Ascending aorta (tissue), 2 donors: ENCODE measurements around the gene TSSK2. TPM values are rescaled to one million over a fixed set of nuclear protein-coding genes. Genes with fewer than 3 reads are reported as not detected.

Source experiments
- DNase-seq, 2 donors: peaks; one replicate each; pipeline ENCODE4 v3.0.0-alpha.2; 2019; ENCODE audit warnings: low spot score in 2 of 2
- H3K27ac ChIP-seq, 2 donors: fragments of 200-600 bp; sonication (generic); one replicate each; pipeline ENCODE4 v1.5.1; 2016 to 2017; ENCODE audit warnings: mild to moderate bottlenecking in 1 of 2
- H3K27me3 ChIP-seq: fragments of 200-600 bp; sonication (generic); one replicate; pipeline ENCODE4 v1.5.1; 2017
- H3K36me3 ChIP-seq, 2 donors: fragments of 200-600 bp; sonication (generic); one replicate each; pipeline ENCODE4 v1.5.1; 2016
- H3K4me1 ChIP-seq, 2 donors: fragments of 200-600 bp; sonication (generic); one replicate each; pipeline ENCODE4 v1.5.1; 2016 to 2017; ENCODE audit warnings: mild to moderate bottlenecking in 1 of 2
- H3K4me3 ChIP-seq, 2 donors: fragments of 200-600 bp; sonication (generic); one replicate each; pipeline ENCODE4 v1.5.1; 2016 to 2017; ENCODE audit warnings: mild to moderate bottlenecking in 1 of 2
- H3K9me3 ChIP-seq, 2 donors: fragments of 200-600 bp; sonication (generic); one replicate each; pipeline ENCODE4 v1.5.1; 2016
- CTCF ChIP-seq, 3 experiments: fragments of 200-600 bp in 2 of 3; fragments of 450-650 bp in 1 of 3; sonication (generic) in 2 of 3; IDR thresholded peaks; one replicate each; pipeline ENCODE4 v1.5.1; 2016 to 2019; ENCODE audit warnings: antibody characterized with exemption in 3 of 3, mild to moderate bottlenecking in 1 of 3, moderate library complexity in 1 of 3
- intact Hi-C: fragments of 100-400 bp; cut with DNase I; formaldehyde crosslinking; loops from one replicate; pipeline ENCODE4 v1.15.1; 2023
- total RNA-seq: library from RNA; depleted of rRNA; stranded (reverse); fragments of >200 nt; gene quantifications from one replicate; pipeline ENCODE4 v1.1.0, GENCODE V29; 2016

The TSSK2 gene
- total RNA-seq, 1 donor from 2014 or later, result not detected

DNA sequence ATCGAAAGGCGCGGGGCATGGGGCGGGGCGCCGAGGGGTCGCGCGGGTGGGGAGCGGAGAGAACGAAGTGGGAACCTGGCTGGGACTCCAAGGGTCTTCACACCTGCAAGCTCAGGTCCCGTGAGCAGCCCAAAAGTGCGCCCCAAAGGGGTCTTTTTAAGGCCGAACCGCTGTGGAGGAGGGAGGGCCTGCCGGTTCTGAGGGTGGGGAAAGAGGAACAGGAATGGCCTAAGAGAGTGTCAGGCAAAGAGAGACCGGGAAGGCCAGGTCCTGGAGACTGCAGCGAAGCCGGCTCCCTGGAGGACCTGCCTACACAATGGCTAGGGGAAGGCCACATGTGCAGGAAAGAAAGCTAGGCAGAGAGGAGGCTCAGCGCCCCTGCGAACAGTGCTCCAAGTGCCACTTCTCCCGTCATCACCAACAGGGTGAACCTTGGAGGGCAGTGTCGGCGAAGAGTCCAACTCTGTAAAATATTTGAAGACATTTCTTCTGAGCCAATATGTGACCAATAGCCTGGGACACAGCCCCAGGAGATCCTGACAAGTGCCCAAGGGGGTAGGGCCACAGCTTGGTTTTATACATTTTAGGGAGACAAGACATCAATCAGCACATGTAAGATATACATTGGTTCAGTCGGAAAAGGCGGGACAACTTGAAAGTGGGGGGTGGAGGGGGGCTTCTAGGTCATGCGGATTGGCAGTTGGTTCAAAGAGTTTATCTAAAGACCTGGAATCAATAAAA lies 8.2 kb upstream of the TSSK2 start:
- Histone ChIP-seq H3K27me3 (no peaks in the 10 kb centered on the region), H3K36me3 (peaks cover 0 to 1% of the 10 kb centered on the region in 2 donors), H3K4me3 (peak overlapping the region; percentile 86 to 97), H3K27ac (peak overlapping the region; percentile 63 to 68), H3K4me1 (peaks cover 16 to 25% of the 10 kb centered on the region in 2 donors), H3K9me3 (no peaks in the 10 kb centered on the region)
- DNase-seq, result peak in 1 of 2 donors; percentile 70
- no peak for TF ChIP-seq CTCF (IDR thresholded peaks at IDR 0.05)
- intact Hi-C loops, result loop anchor here (1.0 kb wide), 2 partner anchors 21 to 55 kb away; partner anchors contain the start of genes ESS2 and SLC25A1

GRCh38 chr22:19123936-19124335 lies 7.2 kb upstream of the TSSK2 start:
- H3K27me3 ChIP-seq, result no peaks in the 10 kb centered on the region
- no peak overlapping the region for H3K4me3 ChIP-seq
- DNase-seq, result no peak
- peaks cover 16 to 23% of the 10 kb centered on the region in 2 donors for H3K4me1 ChIP-seq
- TF ChIP-seq CTCF (IDR thresholded peaks at IDR 0.05), result no peak
- intact Hi-C loops, result no loop called here
- H3K27ac ChIP-seq, result no peak overlapping the region
- H3K36me3 ChIP-seq, result no peaks in the 10 kb centered on the region
- no peaks in the 10 kb centered on the region for H3K9me3 ChIP-seq

DNA sequence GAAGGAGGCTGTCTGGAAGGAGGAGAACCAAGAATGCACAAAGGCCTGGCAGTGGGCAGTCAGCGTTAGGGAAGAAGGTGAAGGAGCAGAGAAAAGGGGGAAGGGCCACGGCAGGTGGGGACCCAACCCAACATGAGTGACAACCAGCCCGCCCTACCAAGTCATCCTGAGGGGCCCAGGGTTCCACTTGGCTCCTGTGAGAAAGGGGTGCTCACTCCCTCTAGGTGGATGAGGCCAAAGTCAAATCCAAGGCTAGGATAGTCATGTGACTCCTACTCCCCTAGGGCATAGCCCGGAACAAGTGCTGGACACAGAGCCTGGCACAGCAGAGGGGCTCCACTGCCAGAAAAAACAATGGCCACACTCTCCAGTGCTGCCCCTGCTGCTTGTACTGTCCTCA lies 6.7 kb upstream of the TSSK2 start:
- Histone ChIP-seq H3K4me3 (no peak overlapping the region), H3K27ac (no peak overlapping the region), H3K4me1 (peaks cover 15 to 20% of the 10 kb centered on the region in 2 donors), H3K27me3 (no peaks in the 10 kb centered on the region), H3K9me3 (no peaks in the 10 kb centered on the region), H3K36me3 (no peaks in the 10 kb centered on the region)
- no peak for TF ChIP-seq CTCF (IDR thresholded peaks at IDR 0.05)
- no peak for DNase-seq
- intact Hi-C loops, result no loop called here

- H3K4me1 ChIP-seq, result peaks cover 9 to 14% of the 10 kb centered on the region in 2 donors
- no peak overlapping the region for H3K27ac ChIP-seq
Measured at GRCh38 chr22:19125011-19125410, 6.1 kb upstream of the TSSK2 start.

GRCh38 chr22:19125474-19126308 lies 5.4 kb upstream of the TSSK2 start:
- Histone ChIP-seq H3K27me3 (no peaks in the 10 kb centered on the region), H3K4me3 (no peak overlapping the region), H3K9me3 (no peaks in the 10 kb centered on the region), H3K36me3 (no peaks in the 10 kb centered on the region), H3K4me1 (peaks cover 3 to 7% of the 10 kb centered on the region in 2 donors), H3K27ac (no peak overlapping the region)
- no peak for DNase-seq
- TF ChIP-seq CTCF (IDR thresholded peaks at IDR 0.05), result no peak
- intact Hi-C loops, result no loop called here

More at GRCh38 chr22:19125011-19125410, 6.1 kb upstream of the TSSK2 start:
- Histone ChIP-seq H3K27me3 (no peaks in the 10 kb centered on the region), H3K9me3 (no peaks in the 10 kb centered on the region), H3K36me3 (no peaks in the 10 kb centered on the region), H3K4me3 (no peak overlapping the region)
- no peak for DNase-seq
- intact Hi-C loops, result no loop called here
- no peak for TF ChIP-seq CTCF (IDR thresholded peaks at IDR 0.05)
